CD8-positive, alpha-beta memory T cell (primary cell): ENCODE measurements around the gene FAAH2. TPM values are rescaled to one million over a fixed set of nuclear protein-coding genes. Genes with fewer than 3 reads are reported as not detected.

ENCODE experiments used
- CTCF ChIA-PET: fragments of 350-600 bp; sonication (Branson Sonifier 250); formaldehyde crosslinking; loops from one replicate; lab custom pipeline; 2021; ENCODE audit warnings: antibody characterized with exemption; lab: Charles Lee
- POLR2A ChIA-PET: fragments of 350-600 bp; sonication (Branson Sonifier 250); formaldehyde crosslinking; loops from one replicate; lab custom pipeline; 2021; ENCODE audit warnings: antibody characterized with exemption; lab: Charles Lee
- DNase-seq, 5 donors: peaks; one replicate each; pipeline versions ENCODE4 v3.0.0 to v3.0.0-alpha.2; 2020 to 2022; ENCODE audit warnings: mixed read lengths in 1 of 5
- H3K27ac ChIP-seq: one replicate; pipeline ENCODE4 v1.7.0; 2013; ENCODE audit warnings: low read depth, mild to moderate bottlenecking, low read length, moderate library complexity
- H3K27me3 ChIP-seq: 2 replicates; pipeline ENCODE4 v1.7.0; 2013; ENCODE audit warnings: low read length, mild to moderate bottlenecking; ENCODE audit not compliant: insufficient read depth, poor library complexity, severe bottlenecking
- H3K36me3 ChIP-seq: 2 replicates; pipeline ENCODE4 v1.7.0; 2013; ENCODE audit warnings: mild to moderate bottlenecking, low read length, moderate library complexity; ENCODE audit not compliant: insufficient read depth
- H3K4me1 ChIP-seq: 2 replicates; pipeline ENCODE4 v1.7.0; 2013; ENCODE audit warnings: mild to moderate bottlenecking, low read length, moderate library complexity; ENCODE audit not compliant: insufficient read depth
- H3K4me3 ChIP-seq: 2 replicates; pipeline ENCODE4 v1.7.0; 2013; ENCODE audit warnings: mild to moderate bottlenecking, low read length
- H3K9me3 ChIP-seq: 2 replicates; pipeline ENCODE4 v1.7.0; 2013; ENCODE audit warnings: mild to moderate bottlenecking, low read length
- H3K27ac Mint-ChIP-seq, 8 donors: one replicate each; pipeline ENCODE4 v1.8.0; 2020 to 2021; ENCODE audit warnings: mixed read lengths in 8 of 8, mild to moderate bottlenecking in 6 of 8, inconsistent platforms in 3 of 8, moderate library complexity in 3 of 8
- H3K27me3 Mint-ChIP-seq, 2 donors: one replicate each; pipeline ENCODE4 v1.8.0; 2020 to 2021; ENCODE audit warnings: mixed read lengths in 2 of 2, mild to moderate bottlenecking in 1 of 2, moderate library complexity in 1 of 2
- H3K36me3 Mint-ChIP-seq, 3 donors: one replicate each; pipeline ENCODE4 v1.8.0; 2020 to 2021; ENCODE audit warnings: mixed read lengths in 3 of 3, inconsistent platforms in 1 of 3, mild to moderate bottlenecking in 1 of 3
- H3K4me1 Mint-ChIP-seq, 3 donors: one replicate each; pipeline ENCODE4 v1.8.0; 2020 to 2021; ENCODE audit warnings: mixed read lengths in 3 of 3, inconsistent platforms in 1 of 3, mild to moderate bottlenecking in 1 of 3
- H3K4me3 Mint-ChIP-seq, 7 donors: one replicate each; pipeline ENCODE4 v1.8.0; 2020 to 2021; ENCODE audit warnings: mixed read lengths in 7 of 7, mild to moderate bottlenecking in 6 of 7, moderate library complexity in 4 of 7, inconsistent platforms in 2 of 7
- H3K9me3 Mint-ChIP-seq, 5 donors: one replicate each; pipeline ENCODE4 v1.8.0; 2020 to 2022; ENCODE audit warnings: mixed read lengths in 5 of 5, mild to moderate bottlenecking in 3 of 5, moderate library complexity in 2 of 5, inconsistent platforms in 1 of 5
- polyA plus RNA-seq: library from polyadenylated mRNA; unstranded; fragments of 300-500 nt; fragmentation: Illumina TruSeq; gene quantifications from one replicate; pipeline ENCODE4 v1.2.3, GENCODE V29; 2021
- total RNA-seq, 2 experiments: library from RNA; stranded (reverse); gene quantifications; one replicate each; pipeline ENCODE4 v1.2.3, GENCODE V29; 2021

FAAH2 gene
- total and polyA plus RNA-seq, 3 experiments from 2014 or later: 2.0 to 6.6 (median 2.4) TPM

DNA sequence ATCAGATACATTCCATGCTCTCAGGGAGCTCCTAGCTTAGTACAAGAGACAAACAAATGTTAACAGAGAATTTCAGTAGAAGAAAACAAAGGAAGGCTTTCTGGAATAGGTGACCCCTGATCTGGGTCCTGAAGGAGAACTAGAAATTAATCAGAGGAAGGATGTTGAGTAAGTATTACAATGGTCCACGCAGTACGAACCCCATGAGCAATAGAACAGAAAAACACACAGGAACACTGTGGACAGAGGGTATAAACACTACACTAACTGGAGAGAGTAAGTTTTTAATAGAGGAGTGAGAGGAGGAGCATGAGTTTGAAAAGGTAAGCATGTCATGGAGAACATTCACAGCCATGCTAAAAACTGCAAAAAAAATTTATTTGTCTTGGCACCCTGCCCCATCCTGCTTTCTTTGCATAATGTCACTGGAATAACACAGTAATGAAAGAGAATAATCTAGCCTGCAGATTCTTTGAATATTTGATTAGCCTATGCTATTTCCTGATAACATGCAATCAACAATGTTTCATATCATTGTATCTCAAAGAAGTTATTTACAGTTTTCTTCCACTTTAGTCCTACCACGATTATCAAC, 165.0 kb downstream of the FAAH2 start:
- H3K4me3 Mint-ChIP-seq: no peak overlapping the region
- H3K36me3 Mint-ChIP-seq: peaks cover 2 to 18% (median 4%) of the 10 kb centered on the region in 3 donors
- no peaks in the 10 kb centered on the region for H3K27me3 Mint-ChIP-seq
- H3K9me3 ChIP-seq: no peaks in the 10 kb centered on the region
- no peak overlapping the region for H3K4me3 ChIP-seq
- no peaks in the 10 kb centered on the region for H3K4me1 ChIP-seq
- peaks cover 0 to 5% (median 2%) of the 10 kb centered on the region in 3 donors for H3K4me1 Mint-ChIP-seq
- POLR2A ChIA-PET: no interaction called here
- peaks cover 0 to 9% (median 0%) of the 10 kb centered on the region in 5 donors for H3K9me3 Mint-ChIP-seq
- no peaks in the 10 kb centered on the region for H3K36me3 ChIP-seq
- H3K27ac ChIP-seq: no peak overlapping the region
- DNase-seq: no peak
- CTCF ChIA-PET: no interaction called here
- H3K27me3 ChIP-seq: no peaks in the 10 kb centered on the region
- no peak overlapping the region for H3K27ac Mint-ChIP-seq

DNA sequence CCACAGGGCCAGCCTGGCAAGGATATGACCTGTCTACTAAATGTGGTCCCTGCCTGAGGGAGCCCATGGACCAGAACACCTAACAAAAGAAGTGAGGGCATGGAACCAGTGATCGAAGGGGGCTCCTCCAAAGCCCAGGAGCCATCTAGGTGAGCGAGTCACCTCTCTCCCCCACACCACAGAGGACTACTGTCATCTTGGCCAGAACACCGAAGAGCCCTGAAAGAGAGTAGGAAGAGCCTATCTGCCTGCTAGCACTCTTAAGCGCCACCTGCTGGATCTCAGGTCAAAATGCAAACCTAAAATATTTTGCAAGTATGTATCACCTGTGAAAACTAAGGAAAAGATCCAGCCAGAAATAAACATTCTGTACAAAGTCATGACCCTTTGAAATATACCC, 167.4 kb downstream of the FAAH2 start:
- peaks cover 0 to 8% of the 10 kb centered on the region in 2 donors for H3K27me3 Mint-ChIP-seq
- peaks cover 0 to 5% (median 2%) of the 10 kb centered on the region in 3 donors for H3K4me1 Mint-ChIP-seq
- DNase-seq: peak in 1 of 5 donors; percentile 9
- H3K36me3 Mint-ChIP-seq: peaks cover 0 to 14% (median 4%) of the 10 kb centered on the region in 3 donors
- no peak overlapping the region for H3K27ac ChIP-seq
- CTCF ChIA-PET: no interaction called here
- peaks cover 0 to 18% (median 6%) of the 10 kb centered on the region in 5 donors for H3K9me3 Mint-ChIP-seq
- H3K4me1 ChIP-seq: no peaks in the 10 kb centered on the region
- no peak overlapping the region for H3K27ac Mint-ChIP-seq
- no peaks in the 10 kb centered on the region for H3K9me3 ChIP-seq
- no peaks in the 10 kb centered on the region for H3K36me3 ChIP-seq
- POLR2A ChIA-PET: no interaction called here
- H3K27me3 ChIP-seq: no peaks in the 10 kb centered on the region
- no peak overlapping the region for H3K4me3 Mint-ChIP-seq
- no peak overlapping the region for H3K4me3 ChIP-seq

DNA sequence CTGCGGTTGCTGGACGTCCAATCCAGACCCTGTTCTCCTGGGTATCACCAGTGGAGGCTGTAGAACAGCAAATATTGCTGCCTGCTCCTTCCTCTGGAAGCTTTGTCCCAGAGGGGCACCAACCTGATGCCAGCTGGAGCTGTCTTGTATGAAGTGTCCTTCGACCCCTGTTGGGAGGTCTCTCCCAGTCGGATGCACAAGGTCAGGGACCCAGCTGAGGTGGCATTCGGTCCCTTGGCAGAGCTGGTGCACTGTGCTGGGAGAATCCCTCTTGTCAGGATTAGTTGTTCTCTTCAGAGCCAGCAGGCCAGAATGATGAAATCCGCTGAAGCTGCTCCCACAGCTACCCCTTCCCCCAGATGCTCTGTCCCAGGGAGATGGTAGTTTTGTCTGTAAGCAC, 195.0 kb downstream of the FAAH2 start:
- ChIA-PET CTCF (no interaction called here), POLR2A (no interaction called here)
- DNase-seq: no peak

DNA sequence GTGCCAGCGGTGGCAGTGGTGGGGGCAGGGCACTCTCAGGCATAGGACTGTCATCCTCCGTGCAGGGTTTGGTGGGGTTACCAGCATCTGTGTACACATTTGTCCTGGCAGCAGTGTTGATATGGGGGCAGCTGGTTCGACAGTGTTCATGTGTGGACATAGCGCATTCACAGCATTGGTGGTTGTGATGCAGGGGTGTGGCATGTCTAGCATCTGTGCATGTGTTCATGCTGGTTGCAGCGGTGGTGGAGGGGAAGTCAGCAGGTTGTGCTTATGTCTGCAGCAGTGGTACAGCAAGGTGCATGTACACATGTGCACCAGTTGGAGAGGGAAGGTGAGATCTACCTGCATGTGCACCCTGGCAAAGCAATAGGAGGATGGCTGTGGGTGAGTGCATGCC, 230.0 kb downstream of the FAAH2 start:
- H3K36me3 Mint-ChIP-seq: peaks cover 0 to 2% (median 0%) of the 10 kb centered on the region in 3 donors
- no peaks in the 10 kb centered on the region for H3K36me3 ChIP-seq
- peaks cover 16 to 22% of the 10 kb centered on the region in 2 donors for H3K27me3 Mint-ChIP-seq
- no peaks in the 10 kb centered on the region for H3K9me3 Mint-ChIP-seq
- no peak for DNase-seq
- no peaks in the 10 kb centered on the region for H3K9me3 ChIP-seq
- no peak overlapping the region for H3K27ac Mint-ChIP-seq
- H3K4me1 Mint-ChIP-seq: no peaks in the 10 kb centered on the region
- no peaks in the 10 kb centered on the region for H3K27me3 ChIP-seq
- ChIA-PET CTCF (no interaction called here), POLR2A (no interaction called here)
- no peak overlapping the region for H3K27ac ChIP-seq
- H3K4me3 Mint-ChIP-seq: no peak overlapping the region
- H3K4me3 ChIP-seq: no peak overlapping the region
- H3K4me1 ChIP-seq: no peaks in the 10 kb centered on the region

More for the DNA sequence above, 195.0 kb downstream of the FAAH2 start:
- Mint-ChIP-seq H3K4me3 (no peak overlapping the region), H3K36me3 (no peaks in the 10 kb centered on the region), H3K4me1 (no peaks in the 10 kb centered on the region), H3K27me3 (peaks cover 0 to 13% of the 10 kb centered on the region in 2 donors), H3K27ac (no peak overlapping the region), H3K9me3 (peaks cover 0 to 19% (median 13%) of the 10 kb centered on the region in 5 donors)
- H3K4me3 ChIP-seq: no peak overlapping the region
- H3K27ac ChIP-seq: no peak overlapping the region
- H3K27me3 ChIP-seq: no peaks in the 10 kb centered on the region
- no peaks in the 10 kb centered on the region for H3K36me3 ChIP-seq
- H3K9me3 ChIP-seq: no peaks in the 10 kb centered on the region
- H3K4me1 ChIP-seq: no peaks in the 10 kb centered on the region

DNA sequence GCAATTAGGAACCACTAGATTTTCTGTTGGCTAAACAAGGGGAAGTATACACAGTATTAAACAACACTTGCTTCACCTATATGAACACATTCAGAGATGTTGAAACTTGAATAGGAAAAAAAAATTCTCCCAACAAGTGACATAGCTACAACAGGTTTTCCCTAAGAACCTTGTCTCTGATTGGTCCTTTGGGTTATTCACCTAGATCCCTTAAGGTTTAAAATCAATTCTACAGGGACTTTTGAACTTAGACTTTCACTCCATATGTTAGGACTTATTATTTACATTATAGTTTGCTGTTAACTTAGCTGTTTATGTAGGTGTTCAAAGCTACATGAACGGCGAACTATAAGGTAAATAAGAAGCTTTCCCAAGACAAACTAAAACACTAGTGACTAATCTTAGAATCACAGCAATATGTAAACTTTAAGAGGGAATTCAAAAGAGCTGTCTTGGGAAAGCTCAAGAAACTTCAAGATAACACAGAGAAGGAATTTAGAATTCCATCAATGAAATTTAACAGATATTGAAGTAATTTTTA, 233.1 kb downstream of the FAAH2 start:
- no peak for DNase-seq
- POLR2A ChIA-PET: no interaction called here
- Mint-ChIP-seq H3K9me3 (peaks cover 0 to 8% (median 2%) of the 10 kb centered on the region in 5 donors), H3K4me1 (no peaks in the 10 kb centered on the region), H3K4me3 (no peak overlapping the region), H3K27ac (no peak overlapping the region), H3K36me3 (peaks cover 0 to 2% (median 0%) of the 10 kb centered on the region in 3 donors), H3K27me3 (peaks cover 11 to 14% of the 10 kb centered on the region in 2 donors)
- CTCF ChIA-PET: no interaction called here
- Histone ChIP-seq H3K27ac (no peak overlapping the region), H3K9me3 (no peaks in the 10 kb centered on the region), H3K4me1 (no peaks in the 10 kb centered on the region), H3K27me3 (no peaks in the 10 kb centered on the region), H3K4me3 (no peak overlapping the region), H3K36me3 (no peaks in the 10 kb centered on the region)

DNA sequence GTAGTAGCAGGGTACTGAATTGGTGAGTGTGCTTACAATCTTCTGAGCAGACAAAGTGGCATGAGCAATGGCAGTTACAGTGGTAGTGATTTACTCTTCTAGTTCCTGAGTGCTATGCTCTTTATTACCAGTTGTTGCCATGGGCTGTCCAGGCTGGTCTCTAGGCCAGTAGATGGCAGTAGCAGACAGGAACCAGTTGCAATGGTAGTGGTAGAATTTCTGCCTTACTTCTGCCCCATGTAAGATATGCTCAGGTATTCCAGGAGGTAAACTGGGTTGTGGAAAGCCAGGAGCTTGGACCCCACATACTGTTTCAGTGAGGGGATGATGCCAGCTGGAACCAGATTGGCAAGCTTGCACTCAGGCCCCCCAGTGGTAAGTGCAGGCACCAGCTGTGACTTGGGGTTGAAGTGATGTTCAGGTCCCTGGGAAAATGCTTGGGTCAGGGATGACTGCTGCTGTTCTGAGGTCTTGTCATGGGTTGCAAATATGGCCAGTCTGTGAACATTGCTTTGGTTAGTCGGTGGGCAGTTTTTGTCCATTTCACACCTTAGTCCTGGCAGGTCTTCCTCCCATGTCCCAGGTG, 242.3 kb downstream of the FAAH2 start:
- no peaks in the 10 kb centered on the region for H3K9me3 ChIP-seq
- peak in 2 of 5 donors; percentile 3 to 9 for DNase-seq
- no peaks in the 10 kb centered on the region for H3K9me3 Mint-ChIP-seq
- no peak overlapping the region for H3K27ac ChIP-seq
- peaks cover 0 to 2% of the 10 kb centered on the region in 2 donors for H3K27me3 Mint-ChIP-seq
- H3K4me1 ChIP-seq: no peaks in the 10 kb centered on the region
- no peak overlapping the region for H3K4me3 Mint-ChIP-seq
- H3K27me3 ChIP-seq: no peaks in the 10 kb centered on the region
- no peak overlapping the region for H3K4me3 ChIP-seq
- CTCF ChIA-PET: no interaction called here
- peaks cover 0 to 1% (median 0%) of the 10 kb centered on the region in 3 donors for H3K4me1 Mint-ChIP-seq
- no peak overlapping the region for H3K27ac Mint-ChIP-seq
- no peaks in the 10 kb centered on the region for H3K36me3 Mint-ChIP-seq
- H3K36me3 ChIP-seq: no peaks in the 10 kb centered on the region
- POLR2A ChIA-PET: no interaction called here

Other genes starting within 250 kb of the FAAH2 start
- gene SPIN2B, start 165.2 kb upstream of the FAAH2 start, total RNA-seq: 1 to 10 TPM; 7.8 to 8.4 TPM
- gene SPIN2B, start 165.2 kb upstream of the FAAH2 start, polyA plus RNA-seq: 20.5 TPM
- under 1 TPM; 0.18 to 0.47 TPM for gene SPIN2A, start 149.3 kb upstream of the FAAH2 start, total RNA-seq
- 0.13 TPM for gene SPIN2A, start 149.3 kb upstream of the FAAH2 start, polyA plus RNA-seq